Neural cell (in vitro differentiated cells): ENCODE results near the gene BCOR. TPM values are rescaled to one million over a fixed set of nuclear protein-coding genes. Genes with fewer than 3 reads are reported as not detected.
A peak's percentile ranks its signal among the peaks of the same experiment; 100 is the strongest.

Experiments
- H2AFZ ChIP-seq: fragments of 200-600, 300-800 bp; sonication (generic), shearing (Covaris generic); 2 replicates; pipeline ENCODE4 v1.6.0; 2014; ENCODE audit warnings: low read depth, mild to moderate bottlenecking, antibody characterized with exemption, low read length, moderate library complexity
- H3F3A ChIP-seq: fragments of 200-600 bp; shearing (Covaris generic); 2 replicates; pipeline ENCODE4 v1.6.1; 2016; ENCODE audit warnings: mild to moderate bottlenecking, moderate library complexity, mixed read lengths, antibody characterized with exemption, low read length; ENCODE audit not compliant: insufficient read depth, poor library complexity, severe bottlenecking
- H3K27ac ChIP-seq: fragments of 200-600, 300-800 bp; sonication (generic), shearing (Covaris generic); 2 replicates; pipeline ENCODE4 v1.5.1; 2014; ENCODE audit warnings: mild to moderate bottlenecking, low read length, moderate library complexity
- H3K27me3 ChIP-seq: fragments of 300-800, 200-600 bp; sonication (generic), shearing (Covaris generic); 2 replicates; pipeline ENCODE4 v1.6.0; 2014; ENCODE audit warnings: mild to moderate bottlenecking, low read depth, low read length, moderate library complexity; ENCODE audit not compliant: insufficient read depth
- H3K36me3 ChIP-seq: fragments of 300-800, 200-600 bp; sonication (generic), shearing (Covaris generic); 2 replicates; pipeline ENCODE4 v1.5.1; 2014; ENCODE audit warnings: mild to moderate bottlenecking, antibody characterized with exemption, low read length, moderate library complexity; ENCODE audit not compliant: insufficient read depth
- H3K4me2 ChIP-seq: fragments of 300-800, 200-600 bp; sonication (generic), shearing (Covaris generic); 2 replicates; pipeline ENCODE4 v1.6.0; 2014; ENCODE audit warnings: mild to moderate bottlenecking, low read length
- H3K4me3 ChIP-seq: fragments of 300-800, 200-600 bp; sonication (generic), shearing (Covaris generic); 2 replicates; pipeline ENCODE4 v1.5.1; 2014; ENCODE audit warnings: mild to moderate bottlenecking, low read length, moderate library complexity
- H3K79me2 ChIP-seq: fragments of 200-600 bp; shearing (Covaris generic); replicated peaks from 2 replicates; pipeline ENCODE4 v1.6.0; 2014; ENCODE audit warnings: mild to moderate bottlenecking, low read length, moderate library complexity; ENCODE audit not compliant: insufficient read depth
- H3K9ac ChIP-seq: fragments of 300-800, 200-600 bp; sonication (generic), shearing (Covaris generic); 2 replicates; pipeline ENCODE4 v1.6.1; 2016; ENCODE audit warnings: mild to moderate bottlenecking, low read length, mixed read lengths
- H3K9me2 ChIP-seq: fragments of 200-600 bp; shearing (Covaris generic); 2 replicates; pipeline ENCODE4 v1.6.1; 2016; ENCODE audit warnings: mild to moderate bottlenecking, low read length, mixed read lengths; ENCODE audit not compliant: insufficient read depth
- H3K9me3 ChIP-seq: fragments of 200-600, 300-800 bp; sonication (generic), shearing (Covaris generic); 2 replicates; pipeline ENCODE4 v1.6.1; 2016; ENCODE audit warnings: mild to moderate bottlenecking, mixed run types, low read length, moderate library complexity, mixed read lengths
- H4K20me1 ChIP-seq: fragments of 200-600 bp; shearing (Covaris generic); 2 replicates; pipeline ENCODE4 v1.6.1; 2016; ENCODE audit warnings: mild to moderate bottlenecking, mixed run types; ENCODE audit not compliant: insufficient read depth
- EP300 ChIP-seq: fragments of 450-650 bp; conservative IDR thresholded peaks from 2 replicates; pipeline ENCODE4 v1.6.1; 2014; ENCODE audit warnings: antibody characterized with exemption, mild to moderate bottlenecking, moderate library complexity; ENCODE audit not compliant: poor library complexity, severe bottlenecking
- EZH2 ChIP-seq: fragments of 200-600, 300-800 bp; shearing (Covaris generic), sonication (generic); IDR thresholded peaks from 2 replicates; pipeline ENCODE4 v1.6.1; 2014; ENCODE audit warnings: antibody characterized with exemption, low read length, borderline replicate concordance, mild to moderate bottlenecking; ENCODE audit not compliant: insufficient read depth, poor library complexity, severe bottlenecking
- MXI1 ChIP-seq: fragments of 450-650 bp; conservative IDR thresholded peaks from 2 replicates; pipeline ENCODE4 v1.6.1; 2014; ENCODE audit warnings: antibody characterized with exemption, mild to moderate bottlenecking; ENCODE audit not compliant: poor library complexity, severe bottlenecking
- POLR2AphosphoS5 ChIP-seq: IDR thresholded peaks from 2 replicates; pipeline ENCODE4 v1.6.1; 2012
- RAD21 ChIP-seq: fragments of 450-650 bp; conservative IDR thresholded peaks from 2 replicates; pipeline ENCODE4 v1.6.1; 2014; ENCODE audit warnings: antibody characterized with exemption, mild to moderate bottlenecking, moderate library complexity
- SMC3 ChIP-seq: fragments of 450-650 bp; conservative IDR thresholded peaks from 2 replicates; pipeline ENCODE4 v1.6.1; 2014; ENCODE audit warnings: antibody characterized with exemption, mild to moderate bottlenecking, moderate library complexity; ENCODE audit not compliant: poor library complexity
- TAF1 ChIP-seq: IDR thresholded peaks from 2 replicates; pipeline ENCODE4 v1.6.1; 2012; ENCODE audit warnings: low read depth
- polyA plus RNA-seq: library from polyadenylated mRNA; depleted of rRNA; stranded (reverse); fragments of >200 nt; gene quantifications from 2 replicates; pipeline ENCODE4 v1.2.3, GENCODE V29; 2014
- TF ChIP-seq, protein P1 (sequence below): fragments of 450-650 bp; IDR thresholded peaks from 2 replicates; pipeline ENCODE4 v1.5.1; 2014; ENCODE audit warnings: antibody characterized with exemption, mild to moderate bottlenecking, moderate library complexity; ENCODE audit not compliant: poor library complexity, severe bottlenecking
- TF ChIP-seq, protein P2 (sequence below): IDR thresholded peaks from 2 replicates; pipeline ENCODE4 v1.6.1; 2012; ENCODE audit warnings: borderline replicate concordance

BCOR gene
- polyA plus RNA-seq, 1 donor from 2014 or later, result 18.0 TPM

DNA sequence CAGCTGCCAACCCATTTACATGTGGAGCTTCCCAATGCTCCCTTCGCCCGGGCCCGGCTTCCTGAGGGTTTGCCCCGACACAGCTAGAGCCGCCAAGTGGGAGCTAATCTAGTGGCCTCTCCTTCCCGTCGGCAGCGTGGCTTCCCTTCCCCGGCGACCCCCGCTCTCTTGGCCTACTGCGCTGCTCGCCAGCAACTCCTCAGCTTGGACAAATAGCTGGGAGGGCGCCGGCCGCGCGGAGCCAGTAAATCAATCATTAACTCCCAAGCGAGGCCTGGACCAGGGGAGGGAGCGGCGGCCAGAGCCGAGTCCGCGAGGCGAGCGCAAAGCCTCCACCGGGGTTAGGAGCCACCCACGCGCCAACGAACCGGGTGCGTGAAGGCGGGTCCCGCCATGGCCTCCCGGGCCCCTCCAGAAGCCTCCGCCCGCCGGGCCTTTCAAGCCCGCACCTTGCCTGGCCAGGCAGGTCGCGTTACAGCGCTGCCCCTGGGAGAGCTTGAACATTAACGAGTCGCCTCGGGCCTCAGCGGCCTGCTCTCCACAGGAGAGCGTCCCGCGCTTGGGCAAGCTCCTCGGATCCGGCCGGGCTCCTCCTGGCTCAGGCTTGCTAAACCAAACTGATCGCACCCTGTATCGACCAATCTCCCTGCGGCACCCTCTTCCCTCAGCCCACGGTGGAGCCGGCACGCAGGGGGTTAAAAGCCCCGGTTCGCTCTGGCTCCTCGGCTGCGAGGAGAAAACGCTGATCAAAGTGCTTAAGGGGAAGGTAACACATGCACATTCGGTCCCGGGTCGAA lies 10.6 kb upstream of the BCOR start:
- Histone ChIP-seq H3K4me3 (peak overlapping the region; percentile 61), H3K4me2 (peak overlapping the region; percentile 6), H3K27me3 (no peaks in the 10 kb centered on the region), H3F3A (no peaks in the 10 kb centered on the region), H3K9me3 (no peaks in the 10 kb centered on the region), H3K9ac (peak overlapping the region; percentile 48), H3K9me2 (no peaks in the 10 kb centered on the region), H3K36me3 (no peaks in the 10 kb centered on the region), H4K20me1 (no peaks in the 10 kb centered on the region), H3K27ac (no peak overlapping the region), H3K79me2 (no peaks in the 10 kb centered on the region), H2AFZ (no peak overlapping the region)
- no peak for TF ChIP-seq MXI1
- TF ChIP-seq POLR2AphosphoS5, result no peak
- TF ChIP-seq, protein P1, sequence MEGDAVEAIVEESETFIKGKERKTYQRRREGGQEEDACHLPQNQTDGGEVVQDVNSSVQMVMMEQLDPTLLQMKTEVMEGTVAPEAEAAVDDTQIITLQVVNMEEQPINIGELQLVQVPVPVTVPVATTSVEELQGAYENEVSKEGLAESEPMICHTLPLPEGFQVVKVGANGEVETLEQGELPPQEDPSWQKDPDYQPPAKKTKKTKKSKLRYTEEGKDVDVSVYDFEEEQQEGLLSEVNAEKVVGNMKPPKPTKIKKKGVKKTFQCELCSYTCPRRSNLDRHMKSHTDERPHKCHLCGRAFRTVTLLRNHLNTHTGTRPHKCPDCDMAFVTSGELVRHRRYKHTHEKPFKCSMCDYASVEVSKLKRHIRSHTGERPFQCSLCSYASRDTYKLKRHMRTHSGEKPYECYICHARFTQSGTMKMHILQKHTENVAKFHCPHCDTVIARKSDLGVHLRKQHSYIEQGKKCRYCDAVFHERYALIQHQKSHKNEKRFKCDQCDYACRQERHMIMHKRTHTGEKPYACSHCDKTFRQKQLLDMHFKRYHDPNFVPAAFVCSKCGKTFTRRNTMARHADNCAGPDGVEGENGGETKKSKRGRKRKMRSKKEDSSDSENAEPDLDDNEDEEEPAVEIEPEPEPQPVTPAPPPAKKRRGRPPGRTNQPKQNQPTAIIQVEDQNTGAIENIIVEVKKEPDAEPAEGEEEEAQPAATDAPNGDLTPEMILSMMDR, result no peak
- TF ChIP-seq RAD21, result no peak
- TF ChIP-seq, protein P2, sequence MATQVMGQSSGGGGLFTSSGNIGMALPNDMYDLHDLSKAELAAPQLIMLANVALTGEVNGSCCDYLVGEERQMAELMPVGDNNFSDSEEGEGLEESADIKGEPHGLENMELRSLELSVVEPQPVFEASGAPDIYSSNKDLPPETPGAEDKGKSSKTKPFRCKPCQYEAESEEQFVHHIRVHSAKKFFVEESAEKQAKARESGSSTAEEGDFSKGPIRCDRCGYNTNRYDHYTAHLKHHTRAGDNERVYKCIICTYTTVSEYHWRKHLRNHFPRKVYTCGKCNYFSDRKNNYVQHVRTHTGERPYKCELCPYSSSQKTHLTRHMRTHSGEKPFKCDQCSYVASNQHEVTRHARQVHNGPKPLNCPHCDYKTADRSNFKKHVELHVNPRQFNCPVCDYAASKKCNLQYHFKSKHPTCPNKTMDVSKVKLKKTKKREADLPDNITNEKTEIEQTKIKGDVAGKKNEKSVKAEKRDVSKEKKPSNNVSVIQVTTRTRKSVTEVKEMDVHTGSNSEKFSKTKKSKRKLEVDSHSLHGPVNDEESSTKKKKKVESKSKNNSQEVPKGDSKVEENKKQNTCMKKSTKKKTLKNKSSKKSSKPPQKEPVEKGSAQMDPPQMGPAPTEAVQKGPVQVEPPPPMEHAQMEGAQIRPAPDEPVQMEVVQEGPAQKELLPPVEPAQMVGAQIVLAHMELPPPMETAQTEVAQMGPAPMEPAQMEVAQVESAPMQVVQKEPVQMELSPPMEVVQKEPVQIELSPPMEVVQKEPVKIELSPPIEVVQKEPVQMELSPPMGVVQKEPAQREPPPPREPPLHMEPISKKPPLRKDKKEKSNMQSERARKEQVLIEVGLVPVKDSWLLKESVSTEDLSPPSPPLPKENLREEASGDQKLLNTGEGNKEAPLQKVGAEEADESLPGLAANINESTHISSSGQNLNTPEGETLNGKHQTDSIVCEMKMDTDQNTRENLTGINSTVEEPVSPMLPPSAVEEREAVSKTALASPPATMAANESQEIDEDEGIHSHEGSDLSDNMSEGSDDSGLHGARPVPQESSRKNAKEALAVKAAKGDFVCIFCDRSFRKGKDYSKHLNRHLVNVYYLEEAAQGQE, result no peak
- TF ChIP-seq SMC3, result peak; percentile 13
- no peak for TF ChIP-seq TAF1
- no peak for TF ChIP-seq EP300

DNA sequence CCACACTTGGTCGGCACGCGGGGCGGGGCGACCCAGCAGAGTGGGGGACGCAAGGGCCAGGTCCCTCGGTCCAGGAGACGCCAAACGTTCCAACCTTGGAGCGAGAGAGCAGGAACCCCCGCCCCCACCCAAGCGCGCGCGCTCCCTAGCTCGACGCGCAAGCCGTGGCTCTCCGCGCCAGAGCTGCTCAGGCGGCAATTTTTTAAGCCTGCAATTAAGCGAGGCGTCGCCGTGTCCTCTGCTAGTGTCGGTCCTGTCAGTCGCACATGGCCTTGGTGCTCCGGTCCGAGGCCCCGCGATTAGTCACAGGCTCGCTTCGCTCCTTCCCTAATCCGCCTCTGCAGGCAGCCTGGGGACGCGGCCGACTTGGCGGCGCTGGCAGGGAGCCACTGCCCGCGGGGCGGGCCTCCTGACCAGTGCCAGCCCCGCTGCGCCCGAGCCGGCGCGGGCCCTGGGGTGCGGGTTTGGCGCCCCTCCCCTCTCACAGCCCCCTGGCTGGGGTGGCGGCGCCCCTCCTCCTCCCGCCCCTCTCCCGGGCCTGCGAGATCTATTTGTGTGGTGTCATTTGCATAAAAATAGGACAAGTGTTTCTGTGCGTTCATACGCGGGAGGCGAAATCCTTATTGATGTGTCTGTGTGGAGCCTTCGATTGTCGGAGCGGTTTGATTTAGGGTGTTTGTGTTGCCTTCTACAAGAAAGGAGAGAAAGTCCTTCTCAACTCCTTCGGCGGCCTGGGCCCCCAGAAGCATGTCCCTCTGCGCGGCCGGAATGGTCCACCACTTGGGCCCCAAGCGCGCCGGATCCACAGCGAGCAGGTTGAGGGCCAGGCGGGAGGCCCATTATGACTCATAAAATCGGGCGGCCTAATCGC lies 9.8 kb upstream of the BCOR start:
- Histone ChIP-seq H3K9me3 (no peaks in the 10 kb centered on the region), H3K79me2 (no peaks in the 10 kb centered on the region), H2AFZ (no peak overlapping the region), H3K9ac (peak overlapping the region; percentile 65), H3K4me2 (no peak overlapping the region), H3K27me3 (no peaks in the 10 kb centered on the region), H3K27ac (peak overlapping the region; percentile 65), H3K4me3 (peak overlapping the region; percentile 61), H4K20me1 (no peaks in the 10 kb centered on the region), H3K9me2 (no peaks in the 10 kb centered on the region), H3K36me3 (no peaks in the 10 kb centered on the region), H3F3A (no peaks in the 10 kb centered on the region)
- TF ChIP-seq EP300 (no peak), EZH2 (no peak), RAD21 (no peak), TAF1 (no peak), POLR2AphosphoS5 (no peak), MXI1 (no peak), SMC3 (no peak)
- TF ChIP-seq, protein P1, result no peak
- TF ChIP-seq, protein P2, result no peak
